Left renal pelvis (tissue), 4 donors: ENCODE data around the gene DPH1. TPM values are rescaled to one million over a fixed set of nuclear protein-coding genes. Genes with fewer than 3 reads are reported as not detected.
"Not testable (repeated sequence)": the region's sequence is repeated elsewhere in the genome, so short reads cannot be mapped to it uniquely, and the experiment has no call there.

Experiments used
- DNase-seq, 4 donors: peaks; one replicate each; pipeline ENCODE4 v3.0.0-alpha.2; 2013; ENCODE audit warnings: low read depth in 4 of 4, low spot score in 3 of 4
- polyA plus RNA-seq, 4 donors: library from polyadenylated mRNA; unstranded; fragments of 120-200 nt; gene quantifications; one replicate each; pipeline ENCODE4 v1.2.1, GENCODE V29; 2013; ENCODE audit not compliant: insufficient read length in 4 of 4

Gene DPH1
- polyA plus RNA-seq, 4 donors = 36.5 to 59.1 (median 39.7) TPM

DNA sequence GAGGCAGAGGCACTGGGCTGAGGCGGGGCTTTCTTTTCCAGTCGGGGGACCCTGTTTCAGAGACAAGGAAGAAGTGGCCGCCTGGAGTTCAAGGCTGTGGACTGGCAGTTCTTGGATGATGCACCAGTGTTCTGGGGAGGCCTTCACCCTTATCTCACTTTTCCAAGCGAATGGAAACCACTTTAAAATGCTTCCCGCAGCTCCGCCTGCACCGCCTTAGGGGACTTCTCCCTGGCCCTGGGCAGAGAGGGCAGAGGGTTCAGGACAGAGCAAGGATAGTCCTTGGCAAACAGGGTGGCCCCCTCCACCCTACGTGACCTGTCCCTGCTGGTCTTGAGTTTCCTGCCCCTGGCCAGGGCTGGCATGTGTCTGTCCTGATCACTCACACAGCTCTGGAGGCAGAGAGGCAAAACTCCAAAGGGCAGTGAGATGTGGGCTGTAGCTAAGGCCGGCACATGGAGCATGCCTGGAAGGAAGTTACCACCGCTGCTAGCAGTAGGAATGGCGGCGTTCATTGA, 25.5 kb upstream of the DPH1 start:
- DNase-seq = no peak

DNA sequence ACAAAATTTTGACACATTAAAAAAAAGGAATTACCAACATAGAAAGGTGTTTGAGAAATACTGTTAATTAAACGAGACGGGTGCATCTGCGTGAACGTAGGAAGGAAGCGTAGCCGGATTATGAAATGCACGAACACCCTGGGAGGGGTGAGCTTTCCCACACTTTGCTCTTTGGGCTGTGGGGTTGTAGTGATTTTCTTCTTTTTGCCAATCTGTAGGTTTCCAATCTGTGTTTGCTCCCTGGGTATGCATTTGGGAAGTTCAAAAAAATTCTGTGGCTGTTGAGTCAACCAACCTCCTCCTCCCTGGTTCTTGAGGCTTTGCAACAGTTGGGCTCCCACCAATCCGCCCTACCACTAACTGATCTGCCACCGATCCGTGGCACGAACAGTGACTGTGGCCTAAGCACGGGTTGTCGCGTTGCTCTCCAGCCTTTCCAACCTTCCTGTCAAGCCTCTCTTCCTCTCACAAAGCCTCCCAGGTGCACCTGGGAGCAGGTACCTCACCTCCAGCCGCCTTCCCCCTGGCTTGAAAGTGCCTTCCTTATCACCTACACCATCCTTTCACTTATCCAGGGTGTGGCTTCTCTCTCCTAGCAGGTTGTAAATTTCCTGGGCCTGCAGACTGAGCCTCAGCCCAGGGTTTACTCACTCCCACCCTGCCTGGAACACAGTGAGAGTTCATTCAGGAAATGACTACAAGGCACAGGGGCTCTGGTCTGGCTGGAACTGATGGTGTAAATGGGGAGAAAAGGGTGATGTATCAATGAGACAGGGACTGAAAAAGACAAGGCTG, 21.4 kb upstream of the DPH1 start:
- DNase-seq = no peak

DNA sequence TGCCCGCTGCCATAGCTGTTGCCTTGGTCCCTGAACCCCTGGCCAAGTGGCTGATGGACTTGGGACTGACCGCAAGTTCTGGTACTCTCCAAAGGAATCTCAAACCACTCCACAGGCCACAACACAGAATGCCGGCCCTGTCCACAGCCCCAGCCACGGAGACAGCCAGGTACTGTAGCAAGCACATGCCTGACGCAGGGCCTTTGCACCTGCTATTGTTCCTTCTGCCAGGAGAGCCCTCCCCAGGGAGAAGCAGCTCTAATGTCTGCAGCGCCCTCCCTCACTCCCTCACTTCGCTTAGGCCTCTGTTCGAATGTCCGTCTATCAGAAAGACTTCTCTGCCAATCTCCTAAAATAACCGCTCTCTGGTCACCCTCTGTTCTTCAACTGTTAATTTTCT, 20.2 kb upstream of the DPH1 start:
- DNase-seq = no peak

DNA sequence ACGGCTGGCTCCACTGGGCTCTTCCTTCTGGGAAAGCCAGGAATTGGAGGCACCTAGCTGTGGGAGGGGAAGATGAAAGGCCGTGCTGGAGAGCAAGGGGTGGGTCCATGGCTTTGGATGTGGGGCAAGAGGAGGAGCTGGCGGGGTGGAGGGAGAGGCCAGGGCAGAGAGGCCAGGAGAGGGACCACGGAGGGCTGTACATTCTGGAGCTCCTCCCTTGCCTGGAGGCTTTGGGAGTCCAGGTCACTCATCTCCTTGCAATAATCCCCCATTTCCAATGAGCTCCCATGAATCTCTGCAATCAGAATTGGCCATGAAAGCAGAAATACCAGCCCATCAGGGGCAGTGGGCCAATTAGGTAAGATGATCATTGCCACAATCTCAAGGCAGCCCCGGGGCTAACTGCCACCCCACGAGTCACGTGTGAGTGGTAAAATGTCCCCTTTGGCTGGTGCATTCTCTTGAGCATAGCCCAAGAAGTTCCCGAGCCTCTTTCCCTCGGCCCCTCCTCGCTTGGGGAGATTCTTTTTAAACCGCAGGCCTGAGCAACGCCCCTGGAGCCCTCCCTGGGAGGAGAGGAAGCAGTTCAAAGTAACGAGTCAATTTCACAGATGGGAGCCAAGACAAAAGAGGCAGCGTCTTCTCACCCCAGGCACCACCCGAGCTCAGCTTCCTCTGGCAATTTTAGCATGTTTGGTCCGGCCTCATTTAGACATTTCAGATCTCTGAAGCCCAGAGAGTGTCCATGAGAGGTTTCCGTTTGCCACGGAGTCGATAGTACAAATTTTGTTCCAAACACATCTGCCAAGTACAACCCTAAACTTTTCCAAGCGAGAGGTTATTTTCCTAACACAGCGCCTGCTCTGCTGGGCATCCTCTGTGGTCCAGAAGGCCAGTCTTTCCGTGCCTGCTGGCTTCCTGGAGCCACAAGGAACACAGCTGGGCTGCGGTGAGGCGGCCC, 18.3 kb upstream of the DPH1 start:
- DNase-seq = no peak

DNA sequence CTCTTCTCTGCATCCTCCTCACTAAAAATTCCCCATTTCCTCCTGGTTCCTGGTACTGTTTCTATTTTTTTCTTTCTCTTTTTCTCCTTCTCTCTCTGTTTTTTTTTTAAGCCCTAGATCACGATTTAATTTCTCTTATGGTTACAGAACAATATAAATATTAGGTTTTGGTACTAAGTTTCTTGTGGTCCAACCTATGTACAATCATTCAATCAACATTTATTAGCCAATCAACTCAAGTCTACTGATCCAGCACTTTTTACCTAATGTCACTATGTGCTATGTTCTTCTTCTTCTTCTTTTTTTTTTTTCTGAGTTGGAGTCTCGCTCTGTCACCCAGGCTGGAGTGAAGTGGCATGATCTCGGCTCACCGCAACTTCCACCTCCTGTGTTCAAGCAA, 17.5 kb upstream of the DPH1 start:
- DNase-seq = no peak

DNA sequence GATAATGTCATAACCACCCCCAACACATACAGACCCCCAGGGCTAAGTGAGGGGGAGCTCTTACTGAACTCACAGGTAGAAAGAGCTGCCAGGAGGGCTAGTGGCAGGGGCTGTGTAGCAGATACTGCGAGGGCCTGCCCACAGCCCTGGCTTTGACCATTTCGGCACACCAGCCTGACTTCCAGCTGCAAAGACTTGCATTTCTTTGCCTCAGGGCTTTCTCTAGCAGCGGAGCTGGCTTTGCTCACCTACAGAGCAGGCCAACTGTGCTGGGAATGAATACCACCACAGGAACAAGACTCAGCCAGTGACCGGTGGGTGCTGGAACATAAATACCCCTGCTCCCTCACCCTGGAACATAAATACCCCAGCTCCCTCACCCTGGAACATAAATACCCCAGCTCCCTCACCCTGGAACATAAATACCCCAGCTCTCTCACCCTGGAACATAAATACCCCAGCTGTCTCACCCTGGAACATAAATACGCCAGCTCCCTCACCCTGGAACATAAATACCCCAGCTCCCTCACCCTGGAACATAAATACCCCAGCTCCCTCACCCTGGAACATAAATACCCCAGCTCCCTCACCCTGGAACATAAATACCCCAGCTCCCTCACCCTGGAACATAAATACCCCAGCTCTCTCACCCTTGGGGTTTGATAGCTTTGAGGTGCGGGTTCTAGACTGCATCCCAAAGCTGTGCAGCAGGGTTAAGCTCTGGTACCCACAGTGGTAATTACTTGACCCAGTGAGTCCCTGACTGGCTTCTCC, 16.5 kb upstream of the DPH1 start:
- DNase-seq = not testable (repeated sequence)

DNA sequence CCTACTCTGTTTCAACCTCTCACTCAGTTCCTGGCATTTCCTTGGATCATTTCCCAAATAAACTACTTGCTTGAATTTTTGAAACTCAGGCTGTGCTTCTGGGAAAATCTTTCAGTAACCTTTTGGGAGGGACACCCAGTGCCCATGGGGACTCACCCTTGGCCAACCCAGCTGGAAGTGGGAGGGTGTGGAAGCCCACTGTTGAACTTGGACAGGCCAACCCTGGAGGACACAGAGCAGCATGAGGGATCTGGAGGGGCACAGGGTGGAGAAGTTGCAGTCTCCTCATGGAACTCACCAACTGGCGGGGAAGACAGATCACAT, 16.0 kb upstream of the DPH1 start:
- no peak for DNase-seq

DNA sequence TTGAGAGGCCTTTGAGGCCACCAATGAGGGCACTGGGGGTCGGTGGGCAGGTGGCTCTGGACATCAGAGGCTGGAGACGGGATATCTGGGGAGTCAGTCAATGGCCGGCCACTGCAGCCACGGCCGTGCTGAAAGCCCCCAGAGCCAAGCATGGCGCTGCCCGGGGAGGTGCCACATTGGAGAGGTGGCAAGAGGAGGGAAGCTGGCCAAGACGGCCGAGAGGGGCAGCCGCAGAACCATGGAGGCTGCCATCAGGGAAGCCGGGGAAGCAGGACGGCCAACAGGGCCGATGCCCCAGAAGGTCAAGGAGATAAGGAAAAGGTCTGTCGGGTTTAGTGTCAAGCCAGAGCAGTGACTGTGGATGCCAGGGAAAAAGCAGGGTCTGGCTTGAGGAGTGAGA, 14.6 kb upstream of the DPH1 start:
- DNase-seq = no peak

DNA sequence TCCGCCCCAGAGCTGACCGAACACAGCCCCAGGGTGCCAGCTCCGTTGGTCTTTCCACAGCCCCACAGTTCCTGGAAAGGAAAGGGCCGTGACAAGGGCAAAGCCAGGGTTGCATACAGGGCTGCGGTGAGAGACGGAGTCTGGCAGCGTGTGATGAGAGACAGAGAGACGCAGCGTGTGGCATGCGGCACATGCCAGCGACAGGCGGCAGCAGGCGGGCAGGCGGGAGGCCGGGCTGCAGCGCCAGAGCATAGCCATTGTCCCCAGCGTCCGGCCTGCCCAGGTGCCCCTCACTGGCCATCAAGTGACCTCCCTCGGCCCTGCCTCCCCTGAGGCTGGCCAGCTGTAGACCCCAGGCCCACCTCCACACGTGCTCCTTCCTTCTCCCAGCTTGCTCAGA, 13.5 kb upstream of the DPH1 start:
- DNase-seq = no peak

DNA sequence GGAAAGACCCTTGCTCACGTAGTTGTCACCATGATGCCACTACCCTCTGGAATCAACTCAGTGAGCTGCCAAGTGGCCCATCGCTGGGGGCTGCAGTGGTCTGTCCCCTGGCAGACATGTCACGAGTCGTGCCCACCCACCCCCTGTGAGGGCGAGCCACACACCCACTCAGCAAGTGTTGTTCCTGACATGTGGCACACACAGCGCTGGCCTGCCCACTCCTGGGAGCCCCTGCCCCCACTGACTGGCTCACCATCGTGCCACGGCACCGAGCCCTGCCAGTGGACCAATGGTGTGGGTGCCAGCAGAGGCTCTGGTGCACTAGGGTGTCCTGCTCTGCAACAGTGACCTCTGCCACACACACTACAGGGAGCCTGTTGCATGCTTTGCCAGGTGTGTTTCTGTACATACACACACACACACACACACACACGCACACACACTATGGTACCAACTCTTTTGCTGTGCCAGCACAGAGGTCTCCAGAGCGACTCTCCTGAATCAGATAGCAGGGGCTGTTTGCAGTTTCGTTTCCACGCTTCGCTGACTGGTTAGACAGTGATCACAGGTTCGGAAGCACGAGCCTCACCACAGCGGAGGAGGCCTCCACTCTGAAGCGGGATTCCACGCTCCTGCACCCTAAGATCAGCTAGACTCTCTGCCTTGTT, 12.5 kb upstream of the DPH1 start:
- DNase-seq = no peak

DNA sequence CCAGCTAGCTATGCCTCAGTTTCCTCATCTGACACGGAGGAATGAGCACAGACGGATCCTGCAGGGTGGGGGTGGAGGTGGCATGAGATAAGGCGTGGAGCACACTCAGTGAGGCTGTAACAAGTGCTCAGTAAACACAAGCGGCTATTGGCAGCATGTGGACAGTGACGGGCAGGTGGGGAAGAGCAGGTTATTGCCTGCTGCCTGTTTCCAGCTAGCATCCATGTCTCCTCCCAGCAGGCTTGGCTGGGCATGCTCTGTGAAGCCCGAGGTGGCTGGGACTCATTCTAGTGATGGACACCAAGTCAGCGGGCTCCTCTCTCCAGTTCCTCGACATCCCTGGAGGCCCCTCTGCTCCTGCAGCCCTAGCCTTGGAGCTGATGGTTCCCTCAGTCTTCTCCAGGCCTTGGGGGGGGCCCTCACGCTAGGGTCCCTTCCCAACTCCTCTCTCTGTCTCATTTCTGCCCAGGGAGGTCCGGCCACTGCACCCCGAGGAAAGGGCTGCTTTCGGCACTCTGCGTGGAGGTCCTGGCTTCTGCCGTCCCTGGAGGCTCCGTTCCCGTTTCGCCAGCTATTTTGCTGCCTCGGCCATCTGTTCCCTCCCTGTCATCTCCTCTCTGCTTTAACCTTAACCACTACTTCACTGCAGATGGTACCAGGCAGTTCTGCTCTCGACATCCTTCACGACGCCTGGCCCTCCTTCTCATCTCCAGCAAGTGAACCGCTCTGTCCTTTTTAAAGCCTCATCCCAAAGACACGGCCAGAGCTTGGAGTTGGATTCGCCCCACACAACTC, 11.0 kb upstream of the DPH1 start:
- DNase-seq = no peak

DNA sequence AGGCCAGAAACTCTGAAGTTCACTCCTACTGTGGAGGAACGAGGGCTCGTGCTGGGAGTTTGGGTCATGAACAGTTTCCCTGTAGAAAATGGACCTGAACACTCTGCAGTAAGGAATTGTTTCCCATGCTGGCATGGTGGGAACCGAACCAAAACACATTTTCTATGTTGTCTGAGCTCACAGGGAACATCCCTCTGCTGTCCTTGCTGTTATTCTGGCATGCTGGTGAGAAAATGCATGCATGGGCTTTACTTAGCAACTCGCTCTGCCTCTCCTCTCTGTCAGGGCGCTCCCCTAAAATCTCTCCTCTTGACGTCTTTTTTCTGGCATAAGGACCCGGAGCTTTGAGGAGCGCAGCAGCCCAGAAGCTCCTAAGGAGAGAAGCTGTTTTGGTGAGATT, 10.2 kb upstream of the DPH1 start:
- DNase-seq = no peak

DNA sequence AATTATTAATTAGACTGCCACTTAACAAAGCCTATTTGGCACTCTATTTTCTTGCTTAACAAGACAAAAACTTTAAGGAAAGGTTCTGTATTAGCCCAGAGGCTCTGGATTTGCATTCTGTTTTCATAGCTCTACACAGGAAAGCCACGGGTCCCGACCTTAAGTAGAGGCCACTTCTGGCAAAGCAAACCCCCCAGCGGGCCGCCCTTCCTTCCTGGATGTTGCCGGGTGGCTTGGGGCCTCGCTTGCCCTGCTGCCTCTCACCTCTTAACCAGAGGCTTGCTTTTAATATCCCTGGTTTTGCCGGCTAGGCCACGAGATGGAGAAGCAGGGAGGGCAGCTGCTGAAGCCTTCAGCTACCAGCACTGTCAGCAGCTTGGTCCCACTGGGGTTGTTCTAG, 9.2 kb upstream of the DPH1 start:
- no peak for DNase-seq

DNA sequence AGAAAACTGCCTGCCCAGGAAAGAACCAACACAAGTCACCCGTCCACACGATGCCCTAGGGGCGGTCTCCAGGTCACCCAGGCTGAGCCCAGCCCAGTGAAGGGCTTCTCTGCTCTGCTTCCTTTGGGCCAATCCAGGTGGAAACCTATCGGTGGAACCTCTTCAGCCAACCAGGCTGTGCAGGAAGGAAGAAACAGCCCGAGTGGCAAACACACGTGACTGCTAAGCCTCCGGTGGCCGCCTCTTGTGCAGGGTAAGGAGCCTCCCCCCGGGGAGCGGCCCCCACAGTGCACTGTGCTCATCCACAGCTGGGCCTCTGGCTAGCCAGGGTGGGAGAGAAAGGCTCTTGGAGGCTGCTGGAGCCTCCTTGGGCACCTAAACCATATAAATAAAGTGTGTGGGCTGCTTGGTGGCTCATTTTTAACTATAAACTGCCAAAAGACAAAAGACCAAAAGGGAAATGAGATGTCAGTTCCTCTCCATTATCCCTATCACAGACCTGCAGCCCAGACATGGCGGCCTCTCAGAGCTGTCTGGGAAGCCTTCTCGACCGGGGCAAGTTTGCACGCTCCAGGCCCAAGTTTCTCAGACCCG, 7.2 kb upstream of the DPH1 start:
- DNase-seq = no peak

DNA sequence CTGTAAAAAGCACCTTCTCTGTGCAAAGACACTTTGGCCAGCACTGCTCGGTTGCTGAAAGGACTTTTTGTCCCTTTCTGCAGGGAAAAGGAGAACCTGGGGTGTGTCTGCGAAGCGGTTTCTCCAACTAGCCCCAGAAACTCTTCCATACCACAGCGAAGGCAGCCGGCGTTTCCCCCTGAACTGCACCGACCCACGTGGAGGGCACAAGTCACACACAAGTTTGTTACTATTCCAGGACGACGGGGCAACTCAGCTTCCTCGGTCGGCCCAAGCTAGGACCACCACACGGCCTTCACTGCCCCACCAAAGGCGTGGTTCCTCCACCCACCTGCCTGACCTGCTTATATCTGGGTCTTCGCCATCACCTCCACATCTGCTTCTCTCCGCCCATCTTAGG, 6.7 kb upstream of the DPH1 start:
- no peak for DNase-seq

DNA sequence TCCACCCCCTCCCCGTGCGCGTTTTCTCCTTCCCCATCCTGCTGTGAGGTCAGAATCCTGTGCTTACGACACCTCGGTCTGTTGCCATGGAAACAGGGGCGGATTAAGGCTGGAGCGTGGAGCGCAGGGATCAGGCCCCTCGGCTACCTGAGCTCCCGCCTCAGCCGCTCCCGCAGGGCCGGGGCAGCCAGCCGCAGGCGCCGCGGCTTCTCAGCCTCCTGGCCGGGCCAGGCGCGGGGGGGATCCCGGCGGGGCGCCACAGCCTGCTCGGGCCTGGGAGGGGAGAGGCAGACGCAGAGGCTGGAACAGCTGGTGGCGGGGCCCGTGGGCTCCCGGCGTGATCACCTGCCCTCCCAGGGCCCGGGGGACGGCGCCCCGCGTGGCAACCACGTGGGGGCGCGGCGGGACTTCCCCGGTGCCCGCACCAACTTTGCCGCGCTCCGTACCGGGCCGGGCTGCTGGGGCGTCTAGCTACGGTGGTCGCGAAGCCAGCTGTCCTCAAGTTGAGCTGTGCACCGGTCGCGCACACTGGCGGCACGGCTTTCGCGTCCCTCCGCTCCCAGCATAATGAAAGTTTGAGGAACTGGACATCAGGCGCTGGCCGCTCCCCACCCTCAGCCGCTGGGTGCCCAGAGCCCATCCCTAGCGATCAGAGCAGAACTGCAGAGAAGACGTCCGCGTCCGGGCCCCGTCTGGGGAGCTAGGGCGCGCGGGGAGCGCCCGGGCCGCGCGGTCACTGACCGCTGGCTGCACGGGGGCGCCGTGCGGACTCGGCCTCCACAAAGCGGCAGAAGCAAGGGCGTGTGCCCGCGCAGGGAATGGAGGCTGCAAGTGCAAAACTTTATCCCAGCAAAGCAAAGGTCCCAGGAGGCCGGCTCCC, 6.0 kb upstream of the DPH1 start:
- no peak for DNase-seq

DNA sequence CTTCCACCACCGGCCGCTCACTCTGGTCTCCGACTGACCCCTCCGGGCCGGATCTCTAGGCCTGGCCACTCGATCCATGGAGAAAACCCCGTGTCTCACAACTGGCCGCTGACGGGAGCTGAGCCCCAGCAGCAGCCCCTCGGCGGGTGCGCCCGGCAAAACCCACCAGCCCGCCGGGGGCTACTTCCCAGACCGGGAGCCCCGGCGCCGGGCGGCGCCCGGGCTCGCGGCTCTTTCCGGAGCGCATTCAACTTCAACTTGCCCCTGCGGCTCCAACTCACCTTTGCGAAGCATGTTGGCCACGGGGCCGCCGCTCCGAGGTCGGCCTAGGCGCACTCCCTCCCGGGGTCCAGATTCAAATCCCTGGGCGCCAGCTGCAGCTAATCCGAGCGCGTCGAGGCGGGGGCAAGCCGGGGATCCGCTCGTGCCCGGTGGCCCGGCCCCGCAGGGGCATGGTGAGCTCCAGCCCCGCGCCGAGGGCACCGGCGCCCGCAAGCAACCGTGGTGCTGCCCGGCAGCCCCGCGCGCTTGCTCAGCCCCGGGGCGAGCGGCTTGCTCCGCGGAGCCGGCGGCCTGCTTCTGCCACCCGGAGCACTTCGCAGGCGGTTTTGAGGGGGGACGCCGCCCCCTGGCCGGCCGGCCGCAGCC, 5.3 kb upstream of the DPH1 start:
- DNase-seq = no peak

DNA sequence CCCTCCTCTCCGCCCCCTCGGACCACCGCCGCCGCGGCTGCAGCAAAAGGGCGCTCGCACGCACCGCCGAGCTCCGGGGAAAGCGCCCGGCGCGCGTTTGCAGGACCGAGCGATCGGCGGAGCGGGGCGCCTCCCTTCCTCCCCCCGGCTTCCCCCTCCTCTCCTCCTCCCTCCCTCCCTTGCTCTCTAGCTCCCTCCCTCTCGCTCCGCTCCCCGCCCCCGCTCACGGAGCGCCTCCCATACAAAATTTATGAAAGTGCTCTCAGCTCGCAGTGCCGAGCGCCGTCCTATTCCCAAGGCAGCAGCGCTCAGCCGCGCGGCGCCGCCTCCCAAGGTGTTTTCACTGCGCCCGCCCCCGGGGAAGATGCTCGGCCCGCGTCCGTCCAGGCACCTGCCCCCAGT, 4.7 kb upstream of the DPH1 start, which contains the start of gene RTN4RL1:
Gene RTN4RL1, minus strand, starts transcription at position 115 of the 402 bp plus-strand sequence. CDS start 469 bp downstream, outside the sequence.
- DNase-seq = no peak
